Breast epithelium (tissue), 3 donors: ENCODE measurements around the gene ATP6AP1.

ENCODE experiments used
- CTCF ChIP-seq, 3 donors: fragments of 450-650 bp; IDR thresholded peaks; one replicate each; pipeline ENCODE4 v1.5.1; 2016 to 2017; ENCODE audit warnings: antibody characterized with exemption in 3 of 3, mild to moderate bottlenecking in 3 of 3, moderate library complexity in 3 of 3
- POLR2A ChIP-seq: fragments of 450-650 bp; IDR thresholded peaks from one replicate; pipeline ENCODE4 v1.6.1; 2016; ENCODE audit warnings: antibody characterized with exemption, mild to moderate bottlenecking, moderate library complexity

GRCh38 chrX:154466036-154466435, 37.6 kb downstream of the ATP6AP1 start:
- no peak for TF ChIP-seq POLR2A
- no peak for TF ChIP-seq CTCF (IDR thresholded peaks at IDR 0.05)
